ENCODE data around the gene XRN1. TPM values are rescaled to one million over a fixed set of nuclear protein-coding genes. Genes with fewer than 3 reads are reported as not detected.
A peak's percentile ranks its signal among the peaks of the same experiment; 100 is the strongest.
"Not testable (repeated sequence)": the region's sequence is repeated elsewhere in the genome, so short reads cannot be mapped to it uniquely, and the experiment has no call there.

XRN1 gene
- total RNA-seq, 3 donors from 2014 or later (not counting 1 experiment from before 2014, with no cell fraction given), result 116 to 141 (median 128) TPM

GRCh38 chr3:142438096-142438495 is 9.7 kb downstream of the XRN1 start:
- H3K36me3 Mint-ChIP-seq; H3K27me3 ChIP-seq (ENCODE audit: control insufficient read depth, insufficient read depth, low read length); intact Hi-C loops (cut with micrococcal nuclease); H3K9me3 Mint-ChIP-seq; H3K27me3 Mint-ChIP-seq (ENCODE audit: low read depth in 2 of 2); DNase-seq; H3K4me3 Mint-ChIP-seq; H3K36me3 ChIP-seq (ENCODE audit: control insufficient read depth, insufficient read depth, low read length); H3K27ac Mint-ChIP-seq; H3K4me3 ChIP-seq (ENCODE audit: low read length); ATAC-seq; H3K4me1 ChIP-seq (ENCODE audit: control insufficient read depth, insufficient read depth, low read length); H3K27ac ChIP-seq (ENCODE audit: low read length); H3K9me3 ChIP-seq (ENCODE audit: control insufficient read depth, insufficient read depth, low read length): not testable (repeated sequence)
- peaks cover 51% of the 10 kb centered on the region in 2 donors for H3K4me1 Mint-ChIP-seq
- 98% methylated on average over 11 of the region's 11 CpGs for WGBS (ENCODE audit: insufficient coverage)

GRCh38 chr3:142436951-142437585 is 10.8 kb downstream of the XRN1 start:
- H3K4me3 Mint-ChIP-seq, result no peak overlapping the region
- H3K27ac ChIP-seq (ENCODE audit: low read length), result no peak overlapping the region
- no peak for TF ChIP-seq CTCF (IDR thresholded peaks at IDR 0.05)
- H3K9me3 Mint-ChIP-seq, result no peaks in the 10 kb centered on the region
- H3K4me1 Mint-ChIP-seq, result peaks cover 51 to 52% of the 10 kb centered on the region in 2 donors
- ATAC-seq (no peak), DNase-seq (no peak)
- H3K36me3 ChIP-seq (ENCODE audit: control insufficient read depth, insufficient read depth, low read length), result peaks cover 5% of the 10 kb centered on the region
- no peaks in the 10 kb centered on the region for H3K4me1 ChIP-seq (ENCODE audit: control insufficient read depth, insufficient read depth, low read length)
- H3K36me3 Mint-ChIP-seq, result no peaks in the 10 kb centered on the region
- H3K27me3 Mint-ChIP-seq (ENCODE audit: low read depth in 2 of 2), result no peaks in the 10 kb centered on the region
- no peak overlapping the region for H3K4me3 ChIP-seq (ENCODE audit: low read length)
- no peaks in the 10 kb centered on the region for H3K9me3 ChIP-seq (ENCODE audit: control insufficient read depth, insufficient read depth, low read length)
- intact Hi-C loops (cut with micrococcal nuclease), result no loop called here
- H3K27me3 ChIP-seq (ENCODE audit: control insufficient read depth, insufficient read depth, low read length), result no peaks in the 10 kb centered on the region
- H3K27ac Mint-ChIP-seq, result peak overlapping the region; percentile 17 to 35

- no peaks in the 10 kb centered on the region for H3K9me3 ChIP-seq (ENCODE audit: control insufficient read depth, insufficient read depth, low read length)
- DNase-seq (no peak), ATAC-seq (no peak)
- intact Hi-C loops (cut with micrococcal nuclease), result no loop called here
- Mint-ChIP-seq H3K27me3 (ENCODE audit: low read depth in 2 of 2) (no peaks in the 10 kb centered on the region), H3K9me3 (no peaks in the 10 kb centered on the region), H3K36me3 (no peaks in the 10 kb centered on the region), H3K27ac (no peak overlapping the region), H3K4me1 (peaks cover 36 to 39% of the 10 kb centered on the region in 2 donors), H3K4me3 (no peak overlapping the region)
- H3K4me1 ChIP-seq (ENCODE audit: control insufficient read depth, insufficient read depth, low read length), result no peaks in the 10 kb centered on the region
- WGBS (ENCODE audit: insufficient coverage), result 92% methylated on average over 2 of the region's 4 CpGs
- no peak overlapping the region for H3K4me3 ChIP-seq (ENCODE audit: low read length)
- TF ChIP-seq CTCF (IDR thresholded peaks at IDR 0.05), result no peak
- H3K27me3 ChIP-seq (ENCODE audit: control insufficient read depth, insufficient read depth, low read length), result no peaks in the 10 kb centered on the region
- peaks cover 20% of the 10 kb centered on the region for H3K36me3 ChIP-seq (ENCODE audit: control insufficient read depth, insufficient read depth, low read length)
- no peak overlapping the region for H3K27ac ChIP-seq (ENCODE audit: low read length)
These were observed 13.3 kb downstream of the XRN1 start for GRCh38 chr3:142434503-142434902.

GRCh38 chr3:142433110-142433509 is 14.7 kb downstream of the XRN1 start:
- 30% methylated on average over 1 of the region's 2 CpGs for WGBS (ENCODE audit: insufficient coverage)
- no peak overlapping the region for H3K4me3 Mint-ChIP-seq
- no peak overlapping the region for H3K27ac ChIP-seq (ENCODE audit: low read length)
- TF ChIP-seq CTCF (IDR thresholded peaks at IDR 0.05), result no peak
- no peaks in the 10 kb centered on the region for H3K27me3 ChIP-seq (ENCODE audit: control insufficient read depth, insufficient read depth, low read length)
- no peak overlapping the region for H3K4me3 ChIP-seq (ENCODE audit: low read length)
- peaks cover 30 to 32% of the 10 kb centered on the region in 2 donors for H3K4me1 Mint-ChIP-seq
- intact Hi-C loops (cut with micrococcal nuclease), result no loop called here
- no peaks in the 10 kb centered on the region for H3K36me3 Mint-ChIP-seq
- no peaks in the 10 kb centered on the region for H3K4me1 ChIP-seq (ENCODE audit: control insufficient read depth, insufficient read depth, low read length)
- H3K36me3 ChIP-seq (ENCODE audit: control insufficient read depth, insufficient read depth, low read length), result peaks cover 26% of the 10 kb centered on the region
- no peaks in the 10 kb centered on the region for H3K9me3 ChIP-seq (ENCODE audit: control insufficient read depth, insufficient read depth, low read length)
- peak overlapping the region in 1 of 2 donors; percentile 19 for H3K27ac Mint-ChIP-seq
- DNase-seq (no peak), ATAC-seq (no peak)
- H3K9me3 Mint-ChIP-seq, result no peaks in the 10 kb centered on the region
- H3K27me3 Mint-ChIP-seq (ENCODE audit: low read depth in 2 of 2), result no peaks in the 10 kb centered on the region
